Testis (tissue), 3 donors: Measurements from ENCODE around the gene SLC35G1. TPM values are rescaled to one million over a fixed set of nuclear protein-coding genes. Genes with fewer than 3 reads are reported as not detected.

Experiments
- DNase-seq: peaks from one replicate; pipeline ENCODE4 v3.0.0-alpha.2; 2019
- H3K27ac ChIP-seq, 2 donors: fragments of 200-600 bp; sonication (generic); one replicate each; pipeline ENCODE4 v1.5.1; 2019
- H3K27me3 ChIP-seq: fragments of 200-600 bp; sonication (generic); one replicate; pipeline ENCODE4 v1.5.1; 2019
- H3K36me3 ChIP-seq: fragments of 200-600 bp; sonication (generic); one replicate; pipeline ENCODE4 v1.5.1; 2017; ENCODE audit warnings: low read depth; ENCODE audit errors: missing control alignments
- H3K4me1 ChIP-seq: fragments of 200-600 bp; sonication (generic); one replicate; pipeline ENCODE4 v1.5.1; 2019
- H3K4me3 ChIP-seq, 2 donors: fragments of 200-600 bp; sonication (generic); one replicate each; pipeline ENCODE4 v1.5.1; 2017 to 2019
- H3K9me3 ChIP-seq: fragments of 200-600 bp; sonication (generic); one replicate; pipeline ENCODE4 v1.5.1; 2017
- POLR2A ChIP-seq: fragments of 450-650 bp; IDR thresholded peaks from one replicate; pipeline ENCODE4 v1.6.1; 2017; ENCODE audit warnings: antibody characterized with exemption, mild to moderate bottlenecking, moderate library complexity
- whole genome bisulfite sequencing, 2 donors: methylation state at CpG; one replicate each; pipeline ENCODE4 v1.1.5; 2018; 5-methylcytosine and 5-hydroxymethylcytosine counted together
- intact Hi-C: fragments of 100-400 bp; cut with DNase I; formaldehyde crosslinking; loops from one replicate; pipeline ENCODE4 v1.15.1; 2023; ENCODE audit warnings: low total_unique reads
- polyA plus RNA-seq: library from polyadenylated mRNA; stranded (reverse); fragments of 350-450 nt; fragmentation: Illumina TruSeq; extraction: RNeasy Lipid Tissue Mini Kit (QIAGEN cat#74804); gene quantifications from one replicate; pipeline ENCODE4 v1.2.3, GENCODE V29; 2014; ENCODE audit warnings: low read depth, low replicate concordance; ENCODE audit not compliant: insufficient read depth
- total RNA-seq, 2 donors: library from RNA; depleted of rRNA; stranded (reverse); fragments of >200 nt; gene quantifications; one replicate each; pipeline ENCODE4 v1.2.3, GENCODE V29; 2016
- TF ChIP-seq, protein P1 (sequence below), 3 experiments: fragments of 450-650 bp in 2 of 3; fragments of 200-600 bp in 1 of 3; sonication (generic) in 1 of 3; IDR thresholded peaks; one replicate each; pipeline ENCODE4 v1.5.1; 2016 to 2019; ENCODE audit warnings: antibody characterized with exemption in 3 of 3, mild to moderate bottlenecking in 2 of 3, moderate library complexity in 1 of 3

Gene SLC35G1
- total and polyA plus RNA-seq, 3 donors from 2014 or later = 8.8 to 13.9 (median 9.8) TPM

DNA sequence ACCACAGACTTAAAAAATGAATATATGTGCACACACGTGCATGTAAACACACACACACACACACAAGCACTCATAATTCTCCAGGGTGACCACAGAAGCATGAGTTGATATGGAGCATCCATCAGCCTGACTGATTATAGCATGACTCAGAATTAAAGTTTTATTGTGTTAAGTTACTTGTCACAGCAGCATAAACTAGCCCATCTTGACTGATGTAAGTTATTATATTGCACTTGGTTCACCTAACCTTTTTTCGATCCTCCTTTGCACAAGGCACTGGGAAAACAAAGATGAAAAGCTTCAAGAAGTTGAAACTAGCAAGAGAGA, 18.8 kb upstream of the SLC35G1 start:
- TF ChIP-seq, protein P1, sequence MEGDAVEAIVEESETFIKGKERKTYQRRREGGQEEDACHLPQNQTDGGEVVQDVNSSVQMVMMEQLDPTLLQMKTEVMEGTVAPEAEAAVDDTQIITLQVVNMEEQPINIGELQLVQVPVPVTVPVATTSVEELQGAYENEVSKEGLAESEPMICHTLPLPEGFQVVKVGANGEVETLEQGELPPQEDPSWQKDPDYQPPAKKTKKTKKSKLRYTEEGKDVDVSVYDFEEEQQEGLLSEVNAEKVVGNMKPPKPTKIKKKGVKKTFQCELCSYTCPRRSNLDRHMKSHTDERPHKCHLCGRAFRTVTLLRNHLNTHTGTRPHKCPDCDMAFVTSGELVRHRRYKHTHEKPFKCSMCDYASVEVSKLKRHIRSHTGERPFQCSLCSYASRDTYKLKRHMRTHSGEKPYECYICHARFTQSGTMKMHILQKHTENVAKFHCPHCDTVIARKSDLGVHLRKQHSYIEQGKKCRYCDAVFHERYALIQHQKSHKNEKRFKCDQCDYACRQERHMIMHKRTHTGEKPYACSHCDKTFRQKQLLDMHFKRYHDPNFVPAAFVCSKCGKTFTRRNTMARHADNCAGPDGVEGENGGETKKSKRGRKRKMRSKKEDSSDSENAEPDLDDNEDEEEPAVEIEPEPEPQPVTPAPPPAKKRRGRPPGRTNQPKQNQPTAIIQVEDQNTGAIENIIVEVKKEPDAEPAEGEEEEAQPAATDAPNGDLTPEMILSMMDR (IDR thresholded peaks at IDR 0.05) = no peak
- TF ChIP-seq POLR2A = no peak
- H3K4me3 ChIP-seq = no peak overlapping the region
- H3K27me3 ChIP-seq = no peaks in the 10 kb centered on the region
- no peaks in the 10 kb centered on the region for H3K4me1 ChIP-seq
- intact Hi-C loops = no loop called here
- no peaks in the 10 kb centered on the region for H3K36me3 ChIP-seq
- no peak for DNase-seq
- no peak overlapping the region for H3K27ac ChIP-seq
- 85 to 93% methylated on average over 2 of the region's 2 CpGs for WGBS, 2 donors
- H3K9me3 ChIP-seq = no peaks in the 10 kb centered on the region

DNA sequence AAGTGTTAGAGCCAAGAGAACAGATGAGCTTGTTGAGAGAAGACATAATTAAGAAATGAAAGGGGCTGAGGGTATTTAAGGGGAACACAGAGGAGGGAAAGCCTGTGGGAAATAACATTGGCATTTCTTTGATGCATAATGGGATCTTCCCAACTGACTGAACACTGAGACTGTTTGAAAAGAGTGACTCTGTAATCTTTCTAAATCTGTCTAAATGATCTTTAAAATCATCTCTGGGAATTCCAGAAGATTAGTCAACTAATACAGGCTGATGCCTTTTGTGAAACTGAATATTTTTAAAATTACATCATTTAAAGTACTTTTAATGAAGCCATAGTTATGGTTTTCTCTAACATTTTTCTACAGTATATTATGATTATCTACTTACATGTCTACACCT, 17.4 kb upstream of the SLC35G1 start:
- H3K27ac ChIP-seq = no peak overlapping the region
- H3K4me3 ChIP-seq = no peak overlapping the region
- no peaks in the 10 kb centered on the region for H3K9me3 ChIP-seq
- no peaks in the 10 kb centered on the region for H3K36me3 ChIP-seq
- intact Hi-C loops = no loop called here
- no peak for TF ChIP-seq POLR2A
- TF ChIP-seq, protein P1 (IDR thresholded peaks at IDR 0.05) = no peak
- DNase-seq = no peak
- H3K4me1 ChIP-seq = no peaks in the 10 kb centered on the region
- H3K27me3 ChIP-seq = no peaks in the 10 kb centered on the region

DNA sequence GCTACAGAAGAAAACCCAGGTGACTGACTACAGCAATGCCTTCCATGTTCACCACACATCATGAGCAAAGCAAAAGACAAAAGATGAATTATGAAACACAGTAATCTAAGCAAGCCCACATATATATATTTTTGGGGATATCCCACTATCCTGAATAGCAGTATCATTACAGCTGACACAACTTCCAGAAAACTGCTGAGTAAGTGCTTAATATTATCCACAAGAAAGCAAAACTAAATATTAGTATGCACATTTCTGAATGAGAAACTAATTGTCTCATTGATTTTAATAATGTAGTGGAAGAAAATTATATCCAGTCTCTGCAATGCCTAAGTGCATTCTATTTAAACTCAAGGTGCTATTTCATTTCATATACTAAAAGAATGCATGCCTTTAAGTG, 14.5 kb upstream of the SLC35G1 start:
- H3K9me3 ChIP-seq = no peaks in the 10 kb centered on the region
- no peaks in the 10 kb centered on the region for H3K27me3 ChIP-seq
- H3K4me1 ChIP-seq = no peaks in the 10 kb centered on the region
- TF ChIP-seq, protein P1 (IDR thresholded peaks at IDR 0.05) = no peak
- no peak for TF ChIP-seq POLR2A
- no peak for DNase-seq
- no peaks in the 10 kb centered on the region for H3K36me3 ChIP-seq
- intact Hi-C loops = no loop called here
- no peak overlapping the region for H3K27ac ChIP-seq
- no peak overlapping the region for H3K4me3 ChIP-seq

DNA sequence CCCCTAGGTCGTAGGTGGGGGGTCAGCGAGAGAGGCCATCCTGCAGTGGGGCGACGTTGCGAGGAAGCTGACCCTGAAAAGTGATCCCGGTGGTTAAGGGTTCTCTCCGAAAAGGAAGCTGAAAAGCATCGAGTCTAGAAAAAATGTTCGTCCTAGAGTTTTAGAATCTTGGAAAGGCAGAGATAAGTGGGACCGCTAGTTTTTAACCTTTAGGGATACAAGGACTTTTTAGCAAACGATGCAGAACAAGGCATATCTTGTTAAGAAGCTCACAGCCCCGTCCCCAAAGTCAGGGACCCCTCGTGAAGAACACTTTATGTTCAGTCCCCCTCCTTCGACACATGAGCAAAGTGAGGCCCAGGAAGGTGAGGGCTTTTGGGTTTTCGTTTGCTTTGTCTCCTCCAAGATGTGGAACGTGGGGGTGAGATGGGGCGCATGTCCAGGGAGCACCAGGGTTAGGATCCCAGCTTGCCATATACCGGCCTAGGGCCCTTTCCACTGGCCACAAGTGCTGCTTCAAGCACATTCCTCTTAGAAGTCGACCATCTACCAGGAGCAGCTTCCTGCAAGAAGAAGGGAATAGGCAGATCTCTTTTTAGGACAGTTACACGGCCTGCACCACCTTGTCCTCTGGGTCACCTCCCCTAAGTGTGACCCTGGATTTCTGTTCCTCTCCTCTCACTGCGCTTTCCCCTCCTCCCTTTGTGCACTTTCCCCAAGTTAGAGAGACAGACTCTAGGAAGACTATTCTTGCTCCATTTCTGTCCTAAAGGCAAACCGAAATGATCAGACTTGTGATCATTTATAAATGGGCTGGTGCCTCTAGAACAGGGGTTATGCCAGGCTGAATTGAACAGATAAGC, 969 bp downstream of the SLC35G1 start:
- DNase-seq = peak; percentile 22
- no peaks in the 10 kb centered on the region for H3K36me3 ChIP-seq
- no peak for TF ChIP-seq POLR2A
- TF ChIP-seq, protein P1 (IDR thresholded peaks at IDR 0.05) = no peak
- intact Hi-C loops = no loop called here
- no peaks in the 10 kb centered on the region for H3K27me3 ChIP-seq
- no peaks in the 10 kb centered on the region for H3K9me3 ChIP-seq
- WGBS, 2 donors = 11 to 13% methylated on average over 22 of the region's 22 CpGs
- H3K4me3 ChIP-seq = peak overlapping the region; percentile 76 to 95
- peaks cover 13% of the 10 kb centered on the region for H3K4me1 ChIP-seq
- peak overlapping the region; percentile 78 to 83 for H3K27ac ChIP-seq
